ENCODE results near the gene ACOT11.

- TF ChIP-seq POLR2A (IDR thresholded peaks at IDR 0.05) = no peak
- no peak for TF ChIP-seq CTCF (IDR thresholded peaks at IDR 0.05)
These were observed 98.0 kb downstream of the ACOT11 start for GRCh38 chr1:54645806-54646676.
